ENCODE measurements around the gene TSPAN9.

Gene TSPAN9

DNA sequence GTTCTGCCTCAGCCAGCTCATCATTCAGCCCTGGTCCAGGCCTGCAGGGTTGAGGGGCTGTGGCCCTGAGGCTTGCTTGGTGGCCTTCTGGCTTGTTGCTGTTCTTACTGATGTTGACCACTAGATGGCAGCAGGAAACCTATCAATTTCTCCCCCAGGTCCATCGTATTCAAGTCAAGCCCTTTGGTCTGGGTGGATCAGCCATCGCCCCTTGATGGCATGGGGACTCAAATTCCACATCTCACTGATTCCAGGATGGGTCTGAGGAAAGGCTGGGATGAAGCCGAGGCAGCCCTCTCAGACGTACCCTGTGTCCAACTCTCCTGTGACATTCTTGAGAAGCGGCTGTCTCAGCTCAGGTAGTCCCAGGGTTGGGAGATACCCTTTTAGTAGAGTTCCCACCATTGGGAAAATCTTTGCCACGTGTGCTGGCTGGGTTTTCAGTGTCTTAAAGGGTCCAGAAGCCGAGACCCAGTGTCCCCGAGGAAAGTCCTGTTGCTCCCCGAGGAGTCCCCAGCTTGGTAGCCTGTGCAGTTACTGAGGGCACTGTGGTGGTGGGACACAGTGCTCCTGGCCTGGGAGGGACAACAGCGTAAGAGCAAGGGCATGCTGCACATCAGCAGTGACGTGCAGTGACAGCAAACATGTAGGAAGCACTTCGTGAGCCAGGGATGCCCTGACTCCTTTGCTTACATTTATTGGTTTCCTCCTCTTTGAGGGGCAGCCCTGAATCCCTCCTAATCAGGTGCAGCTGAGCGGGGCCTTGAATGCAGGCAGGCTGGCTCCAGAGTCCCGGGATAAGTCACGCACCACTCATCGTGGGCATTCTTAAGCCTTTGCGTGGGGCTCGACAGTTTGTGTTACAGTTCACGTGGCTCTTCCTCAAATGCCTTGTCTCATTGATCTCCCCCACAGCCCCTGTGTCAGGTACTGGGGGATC lies 58.6 kb downstream of the TSPAN9 start:
- Histone ChIP-seq H3K4me1 (ENCODE audit: control insufficient read depth, insufficient read depth, low read length, poor library complexity, severe bottlenecking) (peaks cover 29% of the 10 kb centered on the region), H3K9me3 (ENCODE audit: control insufficient read depth, low read length) (no peaks in the 10 kb centered on the region), H3K27ac (ENCODE audit: low read depth, low read length, severe bottlenecking) (no peak overlapping the region), H3K4me3 (ENCODE audit: extremely low read depth, insufficient read depth, low read length, poor library complexity, severe bottlenecking) (no peak overlapping the region), H3K36me3 (ENCODE audit: control insufficient read depth, insufficient read depth, low read length) (no peaks in the 10 kb centered on the region)
- 75 to 81% methylated on average over 12 to 19 of the region's 19 CpGs for WGBS, 2 experiments (ENCODE audit: insufficient coverage in 2 of 2)

DNA sequence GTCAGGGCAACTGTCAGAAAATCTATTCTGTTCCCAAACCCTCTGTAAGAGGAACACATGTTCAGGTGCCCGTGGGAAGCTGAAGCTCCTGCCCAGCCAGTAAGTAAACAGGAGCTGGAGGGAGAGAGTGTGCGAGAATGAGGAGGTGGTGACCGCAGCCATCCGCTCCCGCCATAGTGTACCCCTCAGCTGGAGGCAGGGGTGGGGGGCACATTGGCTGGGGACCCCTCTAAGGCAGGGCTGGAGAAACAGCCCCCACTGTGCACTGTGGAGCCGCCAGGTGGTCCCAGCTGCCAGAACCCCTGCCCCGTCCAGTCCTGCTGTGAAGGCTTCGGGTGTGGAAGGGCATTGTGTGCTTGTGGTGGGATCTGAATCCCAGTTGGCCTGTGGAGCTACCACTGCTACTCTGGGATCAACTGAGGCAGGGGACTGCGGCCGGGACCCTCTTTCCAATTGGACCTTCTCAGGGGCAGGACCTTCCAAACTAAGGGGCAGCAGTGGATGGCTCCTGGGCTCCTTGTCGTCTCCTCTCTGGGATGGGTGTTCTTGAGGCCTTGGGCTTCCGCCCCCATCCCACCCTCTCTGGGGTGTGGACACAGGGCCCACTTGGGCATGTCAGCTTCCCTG lies 59.6 kb downstream of the TSPAN9 start:
- 91 to 92% methylated on average over 9 to 11 of the region's 12 CpGs for WGBS, 2 experiments (ENCODE audit: insufficient coverage in 2 of 2)
- H3K27ac ChIP-seq (ENCODE audit: low read depth, low read length, severe bottlenecking) = peak overlapping the region; percentile 29
- no peak overlapping the region for H3K4me3 ChIP-seq (ENCODE audit: extremely low read depth, insufficient read depth, low read length, poor library complexity, severe bottlenecking)
- H3K4me1 ChIP-seq (ENCODE audit: control insufficient read depth, insufficient read depth, low read length, poor library complexity, severe bottlenecking) = peaks cover 29% of the 10 kb centered on the region
- no peaks in the 10 kb centered on the region for H3K9me3 ChIP-seq (ENCODE audit: control insufficient read depth, low read length)
- H3K36me3 ChIP-seq (ENCODE audit: control insufficient read depth, insufficient read depth, low read length) = no peaks in the 10 kb centered on the region

DNA sequence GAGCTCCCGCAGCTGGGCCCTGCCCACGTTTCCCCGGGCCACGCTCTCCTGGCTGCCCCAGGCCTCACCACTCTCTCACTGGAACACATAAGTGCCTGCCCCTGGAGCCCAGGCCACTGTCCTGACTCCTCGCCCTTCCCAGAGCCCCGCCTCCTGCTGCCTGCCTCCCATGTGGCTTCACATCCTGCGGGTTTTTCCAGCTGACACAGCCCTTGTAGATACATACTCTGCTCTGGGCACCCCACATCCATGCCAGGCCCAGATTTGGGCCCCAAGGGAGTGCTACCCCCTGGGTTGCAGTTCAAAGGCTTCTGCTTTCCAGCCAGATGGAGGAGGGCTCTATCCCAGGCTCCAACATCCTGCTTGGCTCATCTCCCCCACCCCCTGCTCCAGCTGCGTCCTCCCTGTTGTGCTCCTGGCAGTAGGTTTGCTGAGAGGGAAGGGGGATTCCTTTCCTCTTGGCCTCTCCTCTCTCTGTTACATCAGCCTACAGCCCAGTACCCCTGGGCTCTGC lies 60.1 kb downstream of the TSPAN9 start:
- Histone ChIP-seq H3K4me1 (ENCODE audit: control insufficient read depth, insufficient read depth, low read length, poor library complexity, severe bottlenecking) (peaks cover 29% of the 10 kb centered on the region), H3K4me3 (ENCODE audit: extremely low read depth, insufficient read depth, low read length, poor library complexity, severe bottlenecking) (no peak overlapping the region), H3K9me3 (ENCODE audit: control insufficient read depth, low read length) (no peaks in the 10 kb centered on the region), H3K36me3 (ENCODE audit: control insufficient read depth, insufficient read depth, low read length) (no peaks in the 10 kb centered on the region), H3K27ac (ENCODE audit: low read depth, low read length, severe bottlenecking) (peak overlapping the region; percentile 29)
- WGBS, 2 experiments (ENCODE audit: insufficient coverage in 2 of 2) = 57 to 63% methylated on average over 5 to 7 of the region's 8 CpGs

DNA sequence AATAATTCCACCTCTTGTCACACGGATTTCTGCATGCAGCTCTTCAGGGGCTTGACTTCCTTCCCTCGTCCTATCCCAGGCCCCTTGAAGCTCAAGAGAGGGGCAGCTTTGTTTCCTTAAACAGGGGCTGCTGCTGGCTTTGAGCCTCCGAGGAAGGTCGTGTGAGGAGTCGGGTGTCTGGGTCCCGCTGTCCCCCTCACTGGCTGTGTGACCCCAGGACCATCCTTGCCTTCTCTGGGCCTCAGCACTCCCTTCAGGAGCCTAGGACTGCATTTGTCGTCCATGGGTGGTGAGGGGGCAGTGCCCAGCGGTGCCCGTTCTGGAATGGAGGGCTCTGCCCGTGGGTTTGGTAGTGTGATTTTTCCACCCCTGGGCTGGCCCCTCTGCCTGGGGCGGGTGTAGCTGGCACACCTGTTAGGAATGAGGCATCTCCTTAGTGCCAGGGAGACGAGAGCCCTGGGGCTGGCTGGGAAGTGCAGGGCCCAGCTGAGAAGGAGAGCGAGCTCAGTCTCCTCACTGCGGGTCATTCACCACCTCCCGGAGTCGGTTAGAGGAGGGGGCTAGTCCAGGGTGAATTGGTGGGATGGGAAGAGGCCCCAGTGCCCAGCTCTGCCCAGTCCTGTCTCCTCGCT lies 60.8 kb downstream of the TSPAN9 start:
- no peak overlapping the region for H3K4me3 ChIP-seq (ENCODE audit: extremely low read depth, insufficient read depth, low read length, poor library complexity, severe bottlenecking)
- H3K36me3 ChIP-seq (ENCODE audit: control insufficient read depth, insufficient read depth, low read length) = no peaks in the 10 kb centered on the region
- H3K4me1 ChIP-seq (ENCODE audit: control insufficient read depth, insufficient read depth, low read length, poor library complexity, severe bottlenecking) = peaks cover 24% of the 10 kb centered on the region
- 73% methylated on average over 14 to 16 of the region's 17 CpGs for WGBS, 2 experiments (ENCODE audit: insufficient coverage in 2 of 2)
- H3K27ac ChIP-seq (ENCODE audit: low read depth, low read length, severe bottlenecking) = peak overlapping the region; percentile 29
- H3K9me3 ChIP-seq (ENCODE audit: control insufficient read depth, low read length) = no peaks in the 10 kb centered on the region

DNA sequence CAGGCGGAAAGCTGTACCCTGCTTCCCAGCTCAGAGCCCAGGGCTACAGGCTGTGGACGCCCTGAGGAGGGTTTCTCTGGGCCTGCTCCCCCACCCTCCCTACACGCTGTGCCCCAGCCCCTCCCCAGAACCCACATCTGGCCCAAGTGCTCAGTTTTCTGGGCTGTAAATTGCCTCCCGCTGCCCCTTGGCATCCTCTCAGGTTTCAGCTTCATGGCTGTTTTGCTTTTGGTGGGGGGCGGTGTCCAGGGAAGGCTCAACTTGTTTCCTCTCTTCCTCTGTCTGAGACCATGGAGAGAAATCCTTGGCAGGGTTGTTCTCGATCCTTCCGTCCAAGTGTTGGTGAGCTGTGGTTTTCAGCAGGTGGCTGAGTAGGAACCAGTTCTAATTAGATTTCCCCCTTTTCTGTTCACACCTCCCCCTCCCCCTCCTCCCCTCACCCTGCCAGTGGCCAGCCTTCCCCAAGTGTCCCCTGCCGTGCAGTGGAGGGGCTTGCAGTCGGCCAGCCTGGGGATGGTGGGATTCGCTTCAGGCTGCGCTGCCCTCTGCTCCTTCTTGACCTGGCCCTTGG lies 61.8 kb downstream of the TSPAN9 start:
- 62 to 67% methylated on average over 7 of the region's 11 CpGs for WGBS, 2 experiments (ENCODE audit: insufficient coverage in 2 of 2)
- no peak overlapping the region for H3K27ac ChIP-seq (ENCODE audit: low read depth, low read length, severe bottlenecking)

DNA sequence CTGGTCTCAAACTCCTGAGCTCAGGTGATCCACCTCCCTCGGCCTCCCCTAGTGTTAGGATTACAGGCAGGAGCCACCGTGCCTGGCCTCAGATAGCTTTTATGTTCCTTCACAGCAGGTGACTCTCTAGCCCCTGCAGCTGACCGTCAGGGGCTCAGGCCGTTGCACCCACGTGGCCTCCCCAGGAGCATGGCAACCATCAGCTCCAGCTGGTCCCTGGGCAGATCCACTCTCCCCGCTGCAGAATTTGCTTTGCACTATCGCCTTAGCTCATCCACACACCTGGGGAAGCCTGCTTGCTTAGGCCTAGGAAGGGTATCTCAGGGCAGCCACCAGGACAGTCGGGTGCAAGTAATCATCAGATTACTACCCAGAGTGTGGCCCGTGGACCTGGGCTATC lies 62.6 kb downstream of the TSPAN9 start:
- Histone ChIP-seq H3K27ac (ENCODE audit: low read depth, low read length, severe bottlenecking) (no peak overlapping the region), H3K4me3 (ENCODE audit: extremely low read depth, insufficient read depth, low read length, poor library complexity, severe bottlenecking) (no peak overlapping the region), H3K9me3 (ENCODE audit: control insufficient read depth, low read length) (no peaks in the 10 kb centered on the region), H3K36me3 (ENCODE audit: control insufficient read depth, insufficient read depth, low read length) (no peaks in the 10 kb centered on the region), H3K4me1 (ENCODE audit: control insufficient read depth, insufficient read depth, low read length, poor library complexity, severe bottlenecking) (peaks cover 19% of the 10 kb centered on the region)
- 77 to 81% methylated on average over 9 of the region's 9 CpGs for WGBS, 2 experiments (ENCODE audit: insufficient coverage in 2 of 2)

More for the DNA sequence above, 61.8 kb downstream of the TSPAN9 start:
- no peaks in the 10 kb centered on the region for H3K36me3 ChIP-seq (ENCODE audit: control insufficient read depth, insufficient read depth, low read length)
- H3K4me1 ChIP-seq (ENCODE audit: control insufficient read depth, insufficient read depth, low read length, poor library complexity, severe bottlenecking) = peaks cover 19% of the 10 kb centered on the region
- no peaks in the 10 kb centered on the region for H3K9me3 ChIP-seq (ENCODE audit: control insufficient read depth, low read length)
- no peak overlapping the region for H3K4me3 ChIP-seq (ENCODE audit: extremely low read depth, insufficient read depth, low read length, poor library complexity, severe bottlenecking)

DNA sequence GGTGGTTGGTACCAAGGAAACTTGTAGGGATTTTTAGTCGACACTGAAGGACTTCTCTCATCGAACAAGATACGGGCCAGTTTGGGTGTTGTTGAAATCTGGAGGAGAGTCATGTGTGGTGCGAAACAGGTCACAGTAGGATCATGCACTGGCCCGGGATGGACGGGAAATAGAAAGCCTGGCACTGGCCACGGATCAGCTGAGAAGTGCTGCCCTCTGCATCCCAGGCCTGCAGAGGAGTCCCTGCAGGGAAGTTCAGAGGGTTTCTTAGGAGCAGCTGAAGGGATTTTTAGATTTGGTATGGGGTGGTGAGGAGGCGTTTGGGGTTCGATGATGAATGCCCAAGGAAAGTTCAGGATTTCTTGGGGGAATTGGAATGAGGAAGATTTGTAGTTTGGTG lies 63.1 kb downstream of the TSPAN9 start:
- Histone ChIP-seq H3K9me3 (ENCODE audit: control insufficient read depth, low read length) (no peaks in the 10 kb centered on the region), H3K4me3 (ENCODE audit: extremely low read depth, insufficient read depth, low read length, poor library complexity, severe bottlenecking) (no peak overlapping the region), H3K36me3 (ENCODE audit: control insufficient read depth, insufficient read depth, low read length) (no peaks in the 10 kb centered on the region), H3K4me1 (ENCODE audit: control insufficient read depth, insufficient read depth, low read length, poor library complexity, severe bottlenecking) (peaks cover 19% of the 10 kb centered on the region), H3K27ac (ENCODE audit: low read depth, low read length, severe bottlenecking) (no peak overlapping the region)
- WGBS, 2 experiments (ENCODE audit: insufficient coverage in 2 of 2) = 91 to 95% methylated on average over 8 to 9 of the region's 9 CpGs

DNA sequence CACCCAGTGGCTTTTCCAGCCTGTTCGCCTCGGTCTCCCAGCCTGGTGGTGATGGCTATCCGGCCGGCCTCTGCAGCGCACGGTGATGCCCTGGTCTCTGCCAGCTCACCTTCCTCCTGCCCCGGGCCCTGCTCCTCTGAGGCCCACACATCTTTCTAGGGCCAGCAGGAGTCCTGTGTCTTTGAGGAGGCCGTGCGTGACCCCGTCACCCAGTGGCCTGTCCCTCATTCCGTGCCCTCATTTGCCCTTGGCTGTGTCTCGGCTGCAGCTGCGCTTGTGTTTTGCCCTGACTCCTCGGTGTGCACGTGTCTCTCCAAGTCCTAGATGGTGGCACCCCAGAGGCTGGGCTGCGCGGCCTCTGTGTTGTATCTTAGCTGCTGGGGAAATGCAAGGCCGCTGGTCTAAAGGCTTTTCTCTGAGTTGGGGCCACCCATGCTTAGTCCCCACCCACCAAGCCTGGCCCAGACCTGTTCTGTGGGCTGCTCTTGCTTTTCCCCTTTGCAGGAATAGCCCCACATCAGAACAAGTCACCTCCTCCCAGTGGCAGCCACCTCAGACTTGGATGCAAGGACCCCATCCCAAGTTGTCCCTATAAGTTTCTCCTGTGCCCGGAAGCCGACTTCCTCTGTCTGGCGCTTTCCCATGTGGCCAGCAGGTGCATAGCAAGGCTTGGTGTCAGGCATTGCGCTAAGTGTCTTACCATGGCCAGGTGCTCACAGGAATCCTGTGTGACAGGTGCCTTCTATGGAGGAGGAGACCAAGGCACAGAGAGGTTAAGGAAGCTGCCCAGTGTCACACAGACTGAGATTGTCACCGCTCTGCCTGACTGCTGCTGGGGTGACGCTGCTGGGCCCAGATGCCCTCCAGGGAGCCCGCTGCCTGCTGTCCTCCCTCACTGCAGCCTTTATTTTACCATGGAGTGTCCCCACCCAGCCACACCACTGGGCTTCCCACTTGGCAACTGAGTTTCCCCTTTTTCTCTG lies 64.5 kb downstream of the TSPAN9 start:
- 92 to 93% methylated on average over 24 to 25 of the region's 25 CpGs for WGBS, 2 experiments (ENCODE audit: insufficient coverage in 2 of 2)
- no peaks in the 10 kb centered on the region for H3K36me3 ChIP-seq (ENCODE audit: control insufficient read depth, insufficient read depth, low read length)
- peaks cover 11% of the 10 kb centered on the region for H3K4me1 ChIP-seq (ENCODE audit: control insufficient read depth, insufficient read depth, low read length, poor library complexity, severe bottlenecking)
- no peak overlapping the region for H3K4me3 ChIP-seq (ENCODE audit: extremely low read depth, insufficient read depth, low read length, poor library complexity, severe bottlenecking)
- no peak overlapping the region for H3K27ac ChIP-seq (ENCODE audit: low read depth, low read length, severe bottlenecking)
- no peaks in the 10 kb centered on the region for H3K9me3 ChIP-seq (ENCODE audit: control insufficient read depth, low read length)

DNA sequence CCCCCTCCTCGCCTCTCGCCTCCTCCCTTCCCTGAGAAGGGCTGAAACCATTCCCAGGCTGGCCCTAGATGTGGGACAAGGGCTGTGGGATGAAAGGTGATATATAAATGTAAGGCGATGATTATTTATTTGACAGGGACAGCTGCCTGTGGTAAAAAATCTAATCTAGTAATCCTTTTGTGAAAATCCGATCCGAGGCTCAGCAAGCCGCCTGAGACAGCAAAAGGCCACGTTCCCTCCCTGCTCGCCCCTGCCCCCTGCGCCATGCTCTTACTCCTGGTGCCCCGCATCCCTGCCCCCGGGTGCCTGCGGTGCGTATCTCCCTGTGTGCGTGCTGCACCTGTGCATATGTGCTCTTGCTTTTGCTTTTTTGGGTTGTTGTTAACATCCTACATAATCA lies 65.2 kb downstream of the TSPAN9 start:
- H3K27ac ChIP-seq (ENCODE audit: low read depth, low read length, severe bottlenecking) = no peak overlapping the region
- H3K9me3 ChIP-seq (ENCODE audit: control insufficient read depth, low read length) = no peaks in the 10 kb centered on the region
- WGBS, 2 experiments (ENCODE audit: insufficient coverage in 2 of 2) = 86 to 95% methylated on average over 5 to 11 of the region's 14 CpGs
- H3K4me3 ChIP-seq (ENCODE audit: extremely low read depth, insufficient read depth, low read length, poor library complexity, severe bottlenecking) = no peak overlapping the region
- peaks cover 4% of the 10 kb centered on the region for H3K4me1 ChIP-seq (ENCODE audit: control insufficient read depth, insufficient read depth, low read length, poor library complexity, severe bottlenecking)
- no peaks in the 10 kb centered on the region for H3K36me3 ChIP-seq (ENCODE audit: control insufficient read depth, insufficient read depth, low read length)

Measured in mesodermal cell (in vitro differentiated cells).